ENCODE measurements around the gene ACRBP.

ACRBP gene

DNA sequence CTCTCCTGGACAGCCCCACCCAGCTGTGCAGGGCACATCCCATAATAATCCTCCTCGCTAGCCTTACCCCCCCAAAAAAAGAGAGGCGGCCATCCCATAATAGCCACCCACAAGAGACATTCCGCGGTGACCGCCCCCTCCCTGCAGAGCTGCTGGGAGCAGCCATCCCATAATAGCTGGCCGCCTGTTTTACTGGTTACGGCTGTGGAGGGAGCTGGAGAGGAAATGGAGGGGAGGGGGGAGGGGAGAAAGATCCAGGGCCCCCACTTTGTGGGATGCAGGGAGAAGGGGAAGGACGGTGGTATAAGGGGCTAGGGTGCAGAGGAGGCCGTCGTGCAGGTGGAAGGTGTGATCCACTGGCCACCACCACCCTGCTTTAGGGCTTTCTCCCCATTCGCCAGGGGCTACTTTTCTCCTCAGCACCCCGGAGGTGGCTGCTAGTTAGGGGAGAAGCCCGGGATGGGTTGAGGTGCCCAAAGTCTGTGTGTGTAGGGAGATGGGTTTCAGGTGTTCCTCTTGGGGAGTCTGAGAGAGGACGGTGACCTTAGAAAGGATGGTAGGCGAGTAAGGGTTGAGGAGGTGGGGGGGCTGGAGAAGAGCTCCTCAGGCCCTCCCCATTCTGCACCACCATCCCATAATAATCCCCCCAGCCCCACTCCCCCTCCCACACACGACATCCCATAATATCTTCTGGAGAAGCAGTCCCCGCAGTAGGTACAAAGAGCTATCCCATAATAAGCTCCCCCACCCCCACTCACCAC lies 34.0 kb downstream of the ACRBP start:
- TF ChIP-seq, protein P1, sequence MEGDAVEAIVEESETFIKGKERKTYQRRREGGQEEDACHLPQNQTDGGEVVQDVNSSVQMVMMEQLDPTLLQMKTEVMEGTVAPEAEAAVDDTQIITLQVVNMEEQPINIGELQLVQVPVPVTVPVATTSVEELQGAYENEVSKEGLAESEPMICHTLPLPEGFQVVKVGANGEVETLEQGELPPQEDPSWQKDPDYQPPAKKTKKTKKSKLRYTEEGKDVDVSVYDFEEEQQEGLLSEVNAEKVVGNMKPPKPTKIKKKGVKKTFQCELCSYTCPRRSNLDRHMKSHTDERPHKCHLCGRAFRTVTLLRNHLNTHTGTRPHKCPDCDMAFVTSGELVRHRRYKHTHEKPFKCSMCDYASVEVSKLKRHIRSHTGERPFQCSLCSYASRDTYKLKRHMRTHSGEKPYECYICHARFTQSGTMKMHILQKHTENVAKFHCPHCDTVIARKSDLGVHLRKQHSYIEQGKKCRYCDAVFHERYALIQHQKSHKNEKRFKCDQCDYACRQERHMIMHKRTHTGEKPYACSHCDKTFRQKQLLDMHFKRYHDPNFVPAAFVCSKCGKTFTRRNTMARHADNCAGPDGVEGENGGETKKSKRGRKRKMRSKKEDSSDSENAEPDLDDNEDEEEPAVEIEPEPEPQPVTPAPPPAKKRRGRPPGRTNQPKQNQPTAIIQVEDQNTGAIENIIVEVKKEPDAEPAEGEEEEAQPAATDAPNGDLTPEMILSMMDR (IDR thresholded peaks at IDR 0.05): no peak

DNA sequence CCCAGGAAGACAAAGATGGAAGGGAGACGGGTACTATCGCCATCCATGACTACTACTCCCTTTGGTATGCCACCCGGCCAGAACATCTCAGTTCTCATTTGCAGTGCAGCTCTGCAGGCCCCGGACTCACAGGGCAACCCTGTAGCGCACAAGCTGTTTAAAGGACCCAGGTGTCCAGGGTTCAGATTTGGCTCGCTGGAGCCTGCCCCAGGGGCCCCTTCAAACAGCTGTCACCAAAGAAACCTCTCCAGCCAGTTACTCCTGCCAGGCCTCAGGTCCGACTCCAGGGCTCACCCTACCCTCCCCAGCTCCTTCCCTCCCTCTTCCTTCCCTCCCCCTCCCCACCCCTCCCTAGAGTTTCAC lies 34.6 kb downstream of the ACRBP start:
- TF ChIP-seq, protein P1 (IDR thresholded peaks at IDR 0.05): no peak

DNA sequence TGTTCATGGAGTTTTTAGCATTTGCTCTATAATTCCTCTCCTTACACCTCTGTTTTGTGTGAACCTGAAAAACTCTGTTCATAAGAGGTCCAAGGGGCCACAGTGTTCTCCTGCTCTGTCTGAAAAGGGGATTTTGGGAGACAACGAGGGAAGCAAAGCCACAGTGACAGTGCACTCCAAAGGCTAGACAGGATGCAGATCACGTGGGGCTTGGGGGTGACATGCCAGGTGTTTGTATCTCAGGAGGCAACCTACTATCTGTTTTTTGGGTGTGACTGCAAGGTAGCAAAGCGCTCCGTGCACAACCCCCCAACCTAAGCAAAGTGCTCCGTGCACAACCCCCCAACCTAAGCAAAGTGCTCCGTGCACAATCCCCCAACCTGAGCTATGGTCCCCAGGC lies 35.0 kb downstream of the ACRBP start:
- TF ChIP-seq, protein P1 (IDR thresholded peaks at IDR 0.05): no peak

DNA sequence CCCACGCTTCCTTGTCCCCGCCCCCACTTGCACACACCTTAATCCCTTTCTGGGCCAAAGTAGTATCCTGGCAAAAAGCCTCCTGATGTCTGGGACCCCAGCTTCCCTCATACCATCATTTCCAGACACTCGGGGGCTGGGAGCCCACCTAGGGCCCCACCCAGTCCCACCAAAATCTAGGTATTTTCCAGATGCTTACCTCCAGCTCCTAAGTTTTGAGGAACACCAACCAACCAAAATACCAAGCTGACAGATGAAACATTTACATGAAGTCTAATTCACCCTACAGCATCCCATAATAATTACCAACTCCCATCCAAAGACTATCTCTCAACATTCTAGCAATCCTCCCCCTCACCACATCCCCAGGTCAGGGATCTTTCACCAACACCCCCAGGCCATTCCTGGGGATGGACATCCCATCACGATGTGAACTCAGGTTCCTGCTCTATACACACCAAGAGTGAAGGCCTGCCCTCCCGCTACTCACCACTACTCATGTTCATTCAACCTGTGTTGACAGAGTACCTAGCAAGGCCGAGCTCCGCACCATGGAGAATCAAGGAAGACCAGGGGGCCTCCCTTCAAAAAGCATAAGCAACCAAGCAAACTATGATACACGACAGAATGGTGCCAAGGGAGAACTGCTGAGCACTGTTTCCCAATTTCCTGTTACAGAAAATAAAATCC lies 38.5 kb downstream of the ACRBP start:
- TF ChIP-seq, protein P1 (IDR thresholded peaks at IDR 0.05): no peak

DNA sequence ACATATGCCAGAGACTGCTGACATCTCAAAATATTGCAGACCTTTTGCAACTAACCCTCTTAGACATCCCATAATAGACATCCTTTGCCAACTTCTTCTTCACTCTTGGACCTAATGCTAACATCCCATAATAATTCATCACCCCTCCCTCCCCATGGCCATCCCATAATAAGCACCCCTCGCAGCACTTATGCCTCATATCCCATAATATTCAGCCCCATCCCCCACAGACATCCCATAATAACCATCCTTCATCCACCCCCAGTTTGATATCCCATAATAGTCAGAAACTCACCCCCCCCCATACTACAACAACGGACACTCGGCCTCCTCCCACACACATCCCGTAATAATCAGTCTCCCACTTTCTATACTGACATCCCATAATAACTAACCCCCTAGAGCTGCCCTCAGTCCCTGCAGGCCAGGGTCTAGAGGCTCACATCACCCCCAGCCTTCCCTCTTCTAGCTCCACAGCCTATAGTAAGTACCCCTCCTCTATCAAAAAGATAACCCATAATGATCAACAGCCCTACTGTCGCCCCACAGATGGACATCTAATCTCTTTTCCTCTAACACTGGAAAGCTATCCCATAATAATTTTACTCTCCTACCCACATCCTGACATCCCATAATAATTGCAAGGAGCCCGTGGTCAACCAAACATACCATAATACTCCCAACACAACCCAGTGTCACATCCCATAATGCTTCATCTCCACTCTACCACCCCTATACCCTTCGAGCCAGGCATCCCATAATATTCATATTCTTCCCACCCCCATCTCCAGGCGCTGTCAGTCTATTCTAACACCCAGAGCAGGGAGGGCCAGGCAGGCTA lies 39.3 kb downstream of the ACRBP start:
- TF ChIP-seq, protein P1 (IDR thresholded peaks at IDR 0.05): no peak

DNA sequence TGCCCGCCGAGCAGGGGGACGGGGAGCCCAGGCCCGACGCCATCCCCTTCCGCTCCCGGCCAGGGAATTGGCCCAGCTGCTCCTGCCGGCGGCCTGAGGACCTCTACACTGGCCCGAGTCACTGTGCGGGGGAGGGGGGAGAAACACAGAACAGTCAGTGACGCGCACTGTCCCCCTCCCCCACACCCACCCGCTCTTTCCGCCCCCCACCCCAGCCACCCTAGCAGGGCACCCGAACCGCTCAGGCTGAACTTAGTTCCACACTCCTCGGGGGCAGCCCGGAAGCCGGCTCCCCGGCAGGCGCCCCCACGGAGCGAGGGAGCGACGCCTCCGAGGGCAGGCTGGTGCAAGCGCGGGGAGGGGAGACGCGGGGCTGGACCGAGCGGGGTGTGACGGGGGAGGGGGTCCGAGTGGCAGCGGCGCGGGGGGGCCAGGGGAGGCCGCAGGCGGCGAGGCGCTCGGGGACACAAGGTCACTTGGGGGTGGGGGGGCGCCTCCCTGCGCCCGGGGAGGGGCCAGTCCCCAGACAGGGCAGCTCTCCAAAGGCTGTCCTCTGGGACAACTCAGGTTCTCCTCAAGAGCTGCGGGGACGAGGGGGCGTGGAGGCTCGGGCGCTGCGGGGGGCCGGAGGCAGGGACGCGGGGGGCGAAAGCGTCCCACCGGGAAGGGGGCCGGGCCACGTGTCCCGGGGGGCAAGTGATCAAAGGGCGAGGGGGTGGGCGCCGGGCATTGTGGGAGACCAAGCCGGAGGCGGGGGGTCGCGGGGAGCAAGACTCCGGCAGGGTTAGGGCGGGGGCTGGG lies 40.7 kb downstream of the ACRBP start:
- TF ChIP-seq, protein P1 (IDR thresholded peaks at IDR 0.05): no peak

Data from LNCAP (cell line).